IMR-90 (cell line): ENCODE results near the gene JMJD6. TPM values are rescaled to one million over a fixed set of nuclear protein-coding genes. Genes with fewer than 3 reads are reported as not detected.

ENCODE experiments used
- ATAC-seq: fragments of 200-7000 bp; cut with Tn5 transposase; 2 replicates; pipeline ENCODE4 v1.9.1; 2020; ENCODE audit warnings: low read depth, mild to moderate bottlenecking, moderate library complexity
- BruUV-seq: library from RNA; stranded (reverse); fragments of 400-500 nt; replicated peaks from 2 replicates; lab custom pipeline; 2021; lab: Mats Ljungman, UMichigan
- CTCF ChIA-PET: fragments of 300-600 bp; formaldehyde crosslinking; extraction: SDS; loops from one replicate; lab custom pipeline; 2021; ENCODE audit warnings: antibody characterized with exemption; lab: Yijun Ruan, JAX
- POLR2A ChIA-PET: fragments of 300-600 bp; sonication (Branson Sonifier 250); formaldehyde crosslinking; loops from one replicate; lab custom pipeline; 2022; ENCODE audit warnings: antibody characterized with exemption; ENCODE audit not compliant: unreplicated experiment; lab: Charles Lee
- DNase-seq: peaks from one replicate; pipeline ENCODE4 v3.0.0; 2013
- H2AFZ ChIP-seq: replicated peaks from 2 replicates; pipeline ENCODE3; 2013; ENCODE audit warnings: low read length, mild to moderate bottlenecking; ENCODE audit not compliant: poor library complexity
- H2AK5ac ChIP-seq: 2 replicates; pipeline ENCODE4 v1.6.1; 2013; ENCODE audit warnings: low read depth, low read length, inconsistent platforms
- H2AK9ac ChIP-seq: replicated peaks from 2 replicates; pipeline ENCODE3; 2013; ENCODE audit warnings: mild to moderate bottlenecking, low read depth, low read length, moderate library complexity; ENCODE audit not compliant: poor library complexity
- H2BK120ac ChIP-seq: 2 replicates; pipeline ENCODE4 v1.6.1; 2013; ENCODE audit warnings: low read depth, low read length, inconsistent platforms
- H2BK15ac ChIP-seq: 3 replicates; pipeline ENCODE4 v1.6.1; 2013; ENCODE audit warnings: low read depth, low read length, inconsistent platforms
- H2BK20ac ChIP-seq: 2 replicates; pipeline ENCODE4 v1.6.1; 2013; ENCODE audit warnings: low read depth, mild to moderate bottlenecking, inconsistent platforms, low read length, moderate library complexity
- H2BK5ac ChIP-seq: 2 replicates; pipeline ENCODE4 v1.6.1; 2013; ENCODE audit warnings: mild to moderate bottlenecking, low read depth, low read length, inconsistent platforms; ENCODE audit not compliant: poor library complexity, severe bottlenecking
- H3K14ac ChIP-seq: replicated peaks from 2 replicates; pipeline ENCODE4 v1.6.1; 2013; ENCODE audit warnings: low read depth, low read length, inconsistent platforms
- H3K18ac ChIP-seq: 2 replicates; pipeline ENCODE4 v1.6.1; 2013; ENCODE audit warnings: low read depth, low read length, control low read depth
- H3K23ac ChIP-seq: 2 replicates; pipeline ENCODE4 v1.6.1; 2013; ENCODE audit warnings: low read depth, low read length, inconsistent platforms
- H3K27ac ChIP-seq: 2 replicates; pipeline ENCODE4 v1.5.1; 2013; ENCODE audit warnings: mild to moderate bottlenecking, control low read depth, low read length; ENCODE audit not compliant: insufficient read depth
- H3K27me3 ChIP-seq: 2 replicates; pipeline ENCODE4 v1.6.1; 2013; ENCODE audit warnings: low read length; ENCODE audit not compliant: control insufficient read depth, insufficient read depth
- H3K36me3 ChIP-seq: 2 replicates; pipeline ENCODE4 v1.6.1; 2013; ENCODE audit warnings: low read length, mixed read lengths; ENCODE audit not compliant: control insufficient read depth, insufficient read depth
- H3K4ac ChIP-seq: 2 replicates; pipeline ENCODE4 v1.6.1; 2013; ENCODE audit warnings: low read depth, low read length, inconsistent platforms
- H3K4me1 ChIP-seq: 2 replicates; pipeline ENCODE4 v1.6.1; 2013; ENCODE audit warnings: low read length, mixed read lengths; ENCODE audit not compliant: control insufficient read depth, insufficient read depth
- H3K4me2 ChIP-seq: 2 replicates; pipeline ENCODE4 v1.6.1; 2013; ENCODE audit warnings: low read depth, mild to moderate bottlenecking, control low read depth, low read length, moderate library complexity
- H3K4me3 ChIP-seq: 2 replicates; pipeline ENCODE4 v1.5.1; 2013; ENCODE audit warnings: low read depth, mild to moderate bottlenecking, control low read depth, low read length, moderate library complexity; ENCODE audit not compliant: insufficient read depth
- H3K56ac ChIP-seq: 2 replicates; pipeline ENCODE4 v1.6.1; 2013; ENCODE audit warnings: low read length, inconsistent platforms; ENCODE audit not compliant: insufficient read depth; ENCODE audit errors: extremely low read depth
- H3K79me1 ChIP-seq, 2 experiments: 2 replicates each; pipeline ENCODE4 v1.6.1; 2013; ENCODE audit warnings: low read length in 2 of 2, inconsistent platforms in 1 of 2, low read depth in 1 of 2
- H3K9ac ChIP-seq: 2 replicates; pipeline ENCODE4 v1.6.1; 2013; ENCODE audit warnings: low read depth, low read length, control low read depth
- H3K9me1 ChIP-seq: 2 replicates; pipeline ENCODE4 v1.6.1; 2013; ENCODE audit warnings: low read length, inconsistent platforms; ENCODE audit not compliant: insufficient read depth
- H3K9me3 ChIP-seq: 2 replicates; pipeline ENCODE4 v1.6.1; 2013; ENCODE audit warnings: low read length; ENCODE audit not compliant: control insufficient read depth, insufficient read depth
- H4K20me1 ChIP-seq: 2 replicates; pipeline ENCODE4 v1.6.1; 2013; ENCODE audit warnings: low read length, inconsistent platforms; ENCODE audit not compliant: insufficient read depth
- H4K5ac ChIP-seq: 2 replicates; pipeline ENCODE4 v1.6.1; 2013; ENCODE audit warnings: mild to moderate bottlenecking, low read depth, low read length, control low read depth
- H4K8ac ChIP-seq, 2 experiments: 2 replicates each; pipeline ENCODE4 v1.6.1; 2013; ENCODE audit warnings: low read depth in 2 of 2, low read length in 2 of 2, control low read depth in 1 of 2, inconsistent platforms in 1 of 2
- H4K91ac ChIP-seq: 2 replicates; pipeline ENCODE4 v1.6.1; 2013; ENCODE audit warnings: low read depth, low read length, inconsistent platforms; ENCODE audit not compliant: insufficient read depth
- BHLHE40 ChIP-seq: fragments of 150-350 bp; IDR thresholded peaks from 2 replicates; pipeline ENCODE4 v1.6.1; 2016; ENCODE audit warnings: mild to moderate bottlenecking, low read depth, low read length
- CHD1 ChIP-seq: IDR thresholded peaks from 2 replicates; pipeline ENCODE4 v1.6.1; 2012; ENCODE audit warnings: low read depth, low read length, improper control_type of control experiment
- ELK1 ChIP-seq: fragments of 150-350 bp; IDR thresholded peaks from 2 replicates; pipeline ENCODE4 v1.6.1; 2016; ENCODE audit warnings: low read depth, mild to moderate bottlenecking, low read length, moderate library complexity, borderline replicate concordance
- FOS ChIP-seq: fragments of 150-350 bp; IDR thresholded peaks from 2 replicates; pipeline ENCODE4 v1.6.1; 2016; ENCODE audit warnings: low read depth, low read length
- MAFK ChIP-seq: IDR thresholded peaks from 2 replicates; pipeline ENCODE4 v1.6.1; 2012; ENCODE audit warnings: low read depth, low read length, improper control_type of control experiment
- MAZ ChIP-seq: IDR thresholded peaks from 2 replicates; pipeline ENCODE4 v1.6.1; 2012; ENCODE audit warnings: low read depth, mild to moderate bottlenecking, low read length, improper control_type of control experiment, moderate library complexity, borderline replicate concordance
- NFE2L2 ChIP-seq: fragments of 150-350 bp; IDR thresholded peaks from 2 replicates; pipeline ENCODE4 v1.6.1; 2016; ENCODE audit warnings: low read depth, mild to moderate bottlenecking, low read length
- RAD21 ChIP-seq: IDR thresholded peaks from 2 replicates; pipeline ENCODE4 v1.6.1; 2012; ENCODE audit warnings: low read length, improper control_type of control experiment
- RCOR1 ChIP-seq: IDR thresholded peaks from 2 replicates; pipeline ENCODE4 v1.6.1; 2012; ENCODE audit warnings: mild to moderate bottlenecking, low read length, improper control_type of control experiment; ENCODE audit not compliant: insufficient replicate concordance
- RFX5 ChIP-seq: IDR thresholded peaks from 2 replicates; pipeline ENCODE4 v1.8.0; 2012; ENCODE audit warnings: low read depth, mild to moderate bottlenecking, low read length, moderate library complexity
- SMC3 ChIP-seq: fragments of 150-350 bp; IDR thresholded peaks from 2 replicates; pipeline ENCODE4 v1.6.1; 2016; ENCODE audit warnings: low read depth, mild to moderate bottlenecking, antibody characterized with exemption, low read length, moderate library complexity
- USF2 ChIP-seq: fragments of 150-350 bp; IDR thresholded peaks from 2 replicates; pipeline ENCODE4 v1.6.1; 2017; ENCODE audit warnings: mild to moderate bottlenecking, antibody characterized with exemption, low read length, low read depth
- WGBS, 2 experiments: methylation state at CpG; one replicate each; pipeline versions ENCODE4 v1.1.5 to v1.1.7; 2013; ENCODE audit warnings: missing lambda C conversion rate in 2 of 2; ENCODE audit not compliant: insufficient read length in 1 of 2; ENCODE audit errors: extremely low coverage in 2 of 2; 5-methylcytosine and 5-hydroxymethylcytosine counted together
- dilution Hi-C: fragments of 300-500 bp; cut with HindIII; formaldehyde crosslinking; loops from one replicate; pipeline ENCODE4 v1.14.3; 2018; ENCODE audit warnings: low sequenced_read_pairs; ENCODE audit not compliant: unreplicated experiment
- in situ Hi-C: fragments of 300-500 bp; cut with MboI; formaldehyde crosslinking; loops from 3 replicates; pipeline ENCODE4 v1.14.3; 2019; ENCODE audit warnings: low sequenced_read_pairs, inconsistent platforms, mixed read lengths
- intact Hi-C: fragments of 100-400 bp; cut with micrococcal nuclease; formaldehyde crosslinking; loops from 2 replicates; pipeline ENCODE4 v1.10.0; 2022
- polyA plus RNA-seq, 3 experiments: library from polyadenylated mRNA; depleted of rRNA; stranded (reverse); fragments of >200 nt; gene quantifications; 2 replicates each; pipeline ENCODE4 v1.2.3, GENCODE V29; 2012; ENCODE audit warnings: low replicate concordance in 1 of 3
- total RNA-seq: library from RNA; depleted of rRNA; stranded (reverse); fragments of >200 nt; gene quantifications from 2 replicates; pipeline ENCODE4 v1.2.3, GENCODE V29; 2012
- TF ChIP-seq, protein P1 (sequence below): conservative IDR thresholded peaks from 2 replicates; pipeline ENCODE4 v1.5.1; 2012; ENCODE audit warnings: mild to moderate bottlenecking, low read depth, low read length, improper control_type of control experiment

JMJD6 gene
- total and polyA plus RNA-seq, 2 of the 4 experiments (the other 2 are of a cell fraction): 24.4 to 33.7 TPM

DNA sequence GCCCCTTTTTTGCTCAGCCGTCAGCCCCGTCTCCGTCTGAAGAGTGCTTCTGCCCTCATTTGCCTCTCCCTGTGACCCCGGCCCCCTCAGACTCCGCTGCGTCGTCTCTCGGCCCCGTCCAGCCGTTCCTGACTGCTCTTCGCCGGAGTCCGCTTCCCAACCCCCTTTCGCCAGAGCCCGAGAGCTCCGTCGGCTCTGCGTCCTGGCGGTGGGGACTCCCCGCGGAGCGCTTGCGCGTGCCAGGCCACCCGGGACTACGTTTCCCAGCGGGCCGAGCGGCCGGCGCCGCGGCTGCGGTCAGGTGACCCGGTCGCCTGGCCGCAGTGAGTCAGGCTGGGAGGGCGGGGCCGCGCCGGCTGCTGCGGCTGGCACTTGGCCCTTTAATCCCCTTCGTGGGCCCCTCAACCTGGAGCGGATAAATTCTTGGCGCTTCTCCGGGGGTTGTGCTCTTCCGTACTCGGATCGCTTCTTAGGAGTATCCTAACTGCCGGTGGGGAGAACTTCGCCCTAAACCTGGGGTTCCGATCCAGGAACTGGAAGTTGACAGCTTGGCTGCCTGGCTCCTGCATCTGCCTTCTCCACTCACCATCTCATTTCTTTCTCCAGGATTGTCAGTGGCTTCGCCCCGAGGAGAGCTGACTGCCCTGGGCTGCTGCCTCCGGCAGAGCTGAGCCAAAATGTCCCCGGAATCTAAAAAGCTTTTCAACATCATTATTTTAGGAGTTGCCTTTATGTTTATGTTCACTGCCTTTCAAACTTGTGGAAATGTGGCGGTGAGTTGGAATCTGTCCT, 11.5 kb upstream of the JMJD6 start, which contains the start of gene MFSD11:
Gene MFSD11 (plus strand): TSS at position 444 of the 792 bp plus-strand sequence. CDS start 234 bp downstream, at position 678.
- dilution Hi-C loops: no loop called here
- intact Hi-C loops: loop anchor here (5.0 kb wide), 1 partner anchor 319 kb away; no protein-coding TSS in a partner anchor
- Histone ChIP-seq H4K8ac (peak within 1 kb of the TSS; percentile 78 to 96), H4K91ac (peak within 1 kb of the TSS; percentile 95), H2BK120ac (peak within 1 kb of the TSS; percentile 88), H3K9ac (peak within 1 kb of the TSS; percentile 96), H3K36me3 (peaks cover 21% of the 10 kb centered on the region), H3K18ac (peak within 1 kb of the TSS; percentile 66), H2AFZ (peak within 1 kb of the TSS; percentile 92), H3K9me3 (no peaks in the 10 kb centered on the region), H2AK5ac (peak within 1 kb of the TSS; percentile 100), H3K23ac (peak within 1 kb of the TSS; percentile 97), H2BK15ac (peak within 1 kb of the TSS; percentile 81; the same call in 1 of the 3 replicates), H2AK9ac (peak within 1 kb of the TSS; percentile 99), H3K14ac (peak within 1 kb of the TSS; percentile 95), H2BK5ac (peak within 1 kb of the TSS; percentile 90), H3K4me1 (peaks cover 1% of the 10 kb centered on the region; the same call in 1 of the 2 replicates), H3K27me3 (no peaks in the 10 kb centered on the region), H3K9me1 (no peaks in the 10 kb centered on the region), H3K4me2 (peak within 1 kb of the TSS; percentile 71), H3K4me3 (peak within 1 kb of the TSS; percentile 89), H4K20me1 (peaks cover 33% of the 10 kb centered on the region), H3K4ac (peak within 1 kb of the TSS; percentile 97), H4K5ac (peak within 1 kb of the TSS; percentile 68), H3K79me1 (peaks cover 16 to 24% of the 10 kb centered on the region in 2 experiments), H3K27ac (peak within 1 kb of the TSS; percentile 95), H2BK20ac (peak within 1 kb of the TSS; percentile 52; the same call in 1 of the 2 replicates), H3K56ac (peak within 1 kb of the TSS; percentile 91)
- ChIA-PET CTCF (no interaction called here), POLR2A (interaction anchor here (0.5 kb wide), 2 partner anchors 26 to 1696 kb away, joined by 3 to 4 read pairs; no protein-coding TSS in a partner anchor)
- ATAC-seq: peak; percentile 65
- peak; percentile 94 for DNase-seq
- BruUV-seq: TSS peak; percentile 85
- in situ Hi-C loops: no loop called here
- 1% methylated on average over 48 of the region's 57 CpGs; no CpG with 5 or more reads in 1 of the 2 experiments for WGBS, 2 experiments
- TF ChIP-seq SMC3 (peak; percentile 3; the same call in 1 of the 2 replicates), CHD1 (no peak), RCOR1 (no peak), NFE2L2 (0 out of 2 replicates have a peak, but pooled peaks have one; percentile 34), RFX5 (no peak), MAFK (no peak), RAD21 (no peak), ELK1 (no peak), MAZ (no peak; the same call in 1 of the 2 replicates), FOS (peak; percentile 87), USF2 (peak; percentile 96), BHLHE40 (peak; percentile 91)
- TF ChIP-seq, protein P1, sequence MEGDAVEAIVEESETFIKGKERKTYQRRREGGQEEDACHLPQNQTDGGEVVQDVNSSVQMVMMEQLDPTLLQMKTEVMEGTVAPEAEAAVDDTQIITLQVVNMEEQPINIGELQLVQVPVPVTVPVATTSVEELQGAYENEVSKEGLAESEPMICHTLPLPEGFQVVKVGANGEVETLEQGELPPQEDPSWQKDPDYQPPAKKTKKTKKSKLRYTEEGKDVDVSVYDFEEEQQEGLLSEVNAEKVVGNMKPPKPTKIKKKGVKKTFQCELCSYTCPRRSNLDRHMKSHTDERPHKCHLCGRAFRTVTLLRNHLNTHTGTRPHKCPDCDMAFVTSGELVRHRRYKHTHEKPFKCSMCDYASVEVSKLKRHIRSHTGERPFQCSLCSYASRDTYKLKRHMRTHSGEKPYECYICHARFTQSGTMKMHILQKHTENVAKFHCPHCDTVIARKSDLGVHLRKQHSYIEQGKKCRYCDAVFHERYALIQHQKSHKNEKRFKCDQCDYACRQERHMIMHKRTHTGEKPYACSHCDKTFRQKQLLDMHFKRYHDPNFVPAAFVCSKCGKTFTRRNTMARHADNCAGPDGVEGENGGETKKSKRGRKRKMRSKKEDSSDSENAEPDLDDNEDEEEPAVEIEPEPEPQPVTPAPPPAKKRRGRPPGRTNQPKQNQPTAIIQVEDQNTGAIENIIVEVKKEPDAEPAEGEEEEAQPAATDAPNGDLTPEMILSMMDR: no peak
